Activated CD4-positive, alpha-beta T cell treated with anti-CD3 and anti-CD28 coated beads, Interleukin-2, amount 50 U/mL, for 16 hours (primary cell): ENCODE data around the gene VSIG10L.

Experiments
- DNase-seq: peaks from one replicate; pipeline ENCODE4 v3.0.0-alpha.2; 2020

Gene VSIG10L

DNA sequence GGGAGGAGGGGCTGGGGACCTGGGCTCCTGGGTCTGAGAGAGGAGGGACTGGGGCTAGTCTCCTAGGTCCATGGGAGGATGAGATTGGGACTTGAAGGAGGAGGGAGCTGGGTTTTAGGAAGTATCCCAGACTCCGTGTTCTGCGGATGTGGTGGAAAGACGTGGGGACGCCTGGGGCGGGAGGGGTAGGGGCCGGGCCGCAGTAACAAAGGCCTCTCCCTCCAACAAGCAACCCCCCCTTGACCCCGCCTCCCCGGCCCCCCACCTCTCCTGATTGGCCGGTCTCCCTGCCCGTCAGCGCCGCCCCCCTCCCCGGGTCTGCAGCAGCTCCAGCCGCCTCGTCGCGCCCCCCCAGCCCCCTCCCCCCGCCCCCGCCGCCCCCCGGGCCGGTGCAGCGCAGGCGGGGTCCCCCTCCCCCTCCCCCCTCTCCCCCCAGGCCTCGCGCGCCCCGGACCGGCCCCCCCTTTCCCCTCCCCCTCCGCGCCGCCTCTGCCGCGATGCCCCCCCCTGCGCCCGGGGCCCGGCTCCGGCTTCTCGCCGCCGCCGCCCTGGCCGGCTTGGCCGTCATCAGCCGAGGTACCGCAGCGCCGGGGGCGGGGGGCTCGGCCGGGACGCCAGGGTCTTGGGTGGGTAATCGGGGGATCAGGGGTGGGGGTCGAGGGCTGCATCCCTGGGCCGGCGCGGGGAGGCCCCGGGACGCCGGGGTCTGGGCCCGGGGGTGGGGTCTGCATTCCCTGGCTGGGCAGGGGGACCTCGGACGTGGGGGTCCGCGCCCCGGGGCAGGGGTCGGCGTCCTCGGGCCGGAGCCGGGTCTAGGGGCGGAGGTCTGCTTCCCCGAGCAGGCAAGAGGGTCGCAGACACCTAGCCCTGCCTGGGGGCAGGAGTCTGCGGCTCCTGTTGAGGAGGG, 30.3 kb downstream of the VSIG10L start, which contains the start of gene IGLON5:
IGLON5 (plus strand) TSS at position 294 of the 907 bp plus-strand sequence; CDS start at position 498, 204 bp downstream.
- no peak for DNase-seq

DNA sequence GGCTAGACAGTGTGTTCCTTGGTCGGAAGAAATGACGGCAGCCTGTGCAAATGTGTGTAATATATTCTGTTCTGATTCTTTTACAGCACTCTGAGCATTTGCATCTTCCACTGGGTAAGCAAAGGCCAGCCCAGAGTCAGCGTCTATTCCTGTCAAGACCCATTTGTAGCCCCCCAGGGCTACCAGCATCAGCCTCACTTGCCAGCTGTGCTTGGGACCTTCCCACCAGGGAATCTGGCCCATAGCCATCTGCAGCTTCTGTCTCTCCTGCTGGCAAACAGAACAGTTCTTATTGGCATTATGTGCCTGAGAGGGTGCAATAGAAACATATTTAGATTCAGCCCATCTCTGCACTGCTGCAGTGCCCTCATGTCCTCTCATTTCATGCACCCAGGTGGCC, 36.5 kb downstream of the VSIG10L start:
- no peak for DNase-seq

DNA sequence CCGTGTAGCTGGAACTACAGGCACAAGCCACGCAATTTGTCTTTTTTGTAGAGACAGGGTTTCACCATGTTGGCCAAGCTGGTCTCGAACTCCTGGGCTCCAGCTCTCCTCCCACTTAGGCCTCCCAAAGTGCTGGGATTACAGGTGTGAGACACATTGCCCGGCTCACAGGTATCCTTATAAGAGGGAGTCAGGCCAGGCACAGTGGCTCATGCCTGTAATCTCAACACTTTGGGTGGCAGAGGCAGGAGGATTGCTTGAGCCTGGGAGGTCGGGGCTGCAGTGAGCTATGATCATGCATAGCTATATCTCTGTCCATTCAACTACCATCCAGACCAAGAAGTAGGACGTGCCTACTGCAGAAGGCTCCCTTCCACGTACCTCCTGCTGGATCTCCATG, 40.7 kb downstream of the VSIG10L start:
- no peak for DNase-seq

DNA sequence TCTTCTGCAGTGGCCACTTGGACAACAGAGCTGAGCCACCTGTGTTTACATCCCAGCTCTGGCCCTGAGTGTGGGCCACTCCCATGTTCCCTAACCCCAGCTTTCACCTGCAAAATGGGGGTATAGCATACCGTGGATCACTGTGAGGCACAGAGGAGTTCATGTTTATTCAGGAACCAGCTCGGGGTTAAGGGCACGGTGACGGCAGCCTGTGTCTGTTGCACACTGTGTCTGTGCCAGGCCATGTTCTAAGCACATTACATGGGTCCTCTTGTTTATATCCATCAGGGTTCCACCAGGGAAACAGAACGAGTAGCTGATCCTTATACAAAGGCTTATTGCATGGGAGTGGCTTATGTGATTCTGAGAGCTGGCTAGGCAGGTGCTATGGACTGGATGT, 44.5 kb downstream of the VSIG10L start:
- DNase-seq = no peak

DNA sequence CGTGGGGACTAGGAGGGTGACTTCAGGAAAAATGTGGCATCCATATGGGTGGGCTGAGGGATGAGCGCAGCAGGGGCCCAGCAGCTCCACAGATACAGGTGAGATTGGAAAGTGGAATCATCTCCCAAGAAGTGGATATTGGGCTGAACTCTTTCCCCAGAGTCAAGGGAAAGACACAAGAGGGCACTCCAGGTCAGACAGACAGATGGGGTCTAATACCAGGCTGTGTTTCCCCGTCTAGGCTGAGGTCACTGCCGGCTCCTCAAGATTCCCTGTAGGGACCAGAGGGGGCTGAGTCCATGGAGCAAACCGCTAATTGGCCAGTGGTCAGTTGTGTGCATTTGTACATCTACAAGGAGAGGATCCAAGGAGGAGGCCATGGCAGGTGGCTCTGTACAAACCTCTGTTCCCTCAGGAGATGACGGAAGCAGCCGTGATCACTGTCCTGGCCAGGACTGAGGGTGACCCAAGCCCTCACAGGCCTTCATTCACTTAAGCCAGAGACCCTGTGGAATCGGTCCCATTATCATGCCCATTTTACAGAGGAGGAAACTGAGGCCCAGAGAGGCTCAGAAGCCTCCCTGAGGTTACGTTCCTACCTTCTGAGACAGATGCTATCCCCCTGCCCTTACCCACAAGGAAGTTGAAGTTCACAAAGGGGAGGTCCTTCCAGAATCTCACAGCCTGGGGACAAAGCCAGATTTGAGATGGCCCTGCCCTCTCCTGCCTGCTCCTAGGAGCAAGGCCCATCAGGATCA, 45.4 kb downstream of the VSIG10L start:
- DNase-seq = no peak

DNA sequence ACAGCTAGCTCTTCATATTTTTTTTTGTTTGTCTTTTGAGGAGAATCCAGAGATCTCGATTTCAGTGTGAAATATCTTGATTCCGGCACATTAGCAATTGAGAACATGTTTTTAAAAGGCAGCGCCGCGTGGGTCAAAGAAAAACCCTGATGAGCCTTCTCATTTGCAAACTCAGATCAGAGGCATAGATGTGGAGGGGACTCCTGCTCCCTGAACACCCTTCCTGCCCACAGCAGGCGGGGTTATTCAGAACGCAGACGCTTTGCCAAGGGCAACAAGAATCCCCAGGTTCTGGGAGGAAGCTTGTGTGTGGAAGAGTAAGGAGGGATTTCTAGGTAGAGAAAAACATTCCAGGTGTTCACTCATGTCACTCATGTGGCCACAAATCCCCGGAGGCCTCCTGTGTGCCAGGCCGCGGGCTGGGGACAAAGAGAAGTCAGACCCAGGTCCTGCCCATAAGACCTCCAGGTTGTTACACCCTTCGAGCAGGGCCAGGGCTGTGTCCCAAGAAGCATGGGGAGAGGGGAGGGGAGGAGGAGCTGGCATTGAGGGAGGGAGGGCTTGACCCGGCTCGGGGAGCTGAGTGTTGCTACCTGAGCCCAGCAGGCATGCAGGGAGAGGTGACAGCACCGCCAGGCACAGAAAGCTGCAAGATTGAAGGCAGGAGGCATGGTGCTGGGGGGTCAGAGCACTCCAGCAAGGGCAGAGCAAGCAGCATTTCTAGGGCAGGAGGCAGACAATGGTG, 46.4 kb downstream of the VSIG10L start:
- no peak for DNase-seq

DNA sequence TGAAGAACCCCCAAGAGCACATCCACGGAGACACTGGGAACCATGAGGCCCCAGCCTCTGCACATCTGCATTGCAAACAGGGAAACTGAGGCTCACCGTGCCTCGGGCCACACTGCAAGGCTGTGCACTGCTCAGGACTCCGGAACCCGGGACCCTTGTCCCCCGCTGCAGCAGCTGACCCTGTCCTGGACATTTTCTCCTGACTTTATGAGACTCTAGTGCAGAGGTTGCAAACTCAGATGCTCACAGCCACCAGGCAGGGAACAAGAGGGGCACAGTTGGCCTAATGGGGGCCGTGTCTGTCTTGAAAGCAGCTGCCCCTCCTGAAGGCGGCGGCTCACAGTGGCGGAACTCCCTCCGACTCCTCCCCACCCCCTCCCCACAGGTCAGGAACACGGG, 47.0 kb downstream of the VSIG10L start:
- no peak for DNase-seq

DNA sequence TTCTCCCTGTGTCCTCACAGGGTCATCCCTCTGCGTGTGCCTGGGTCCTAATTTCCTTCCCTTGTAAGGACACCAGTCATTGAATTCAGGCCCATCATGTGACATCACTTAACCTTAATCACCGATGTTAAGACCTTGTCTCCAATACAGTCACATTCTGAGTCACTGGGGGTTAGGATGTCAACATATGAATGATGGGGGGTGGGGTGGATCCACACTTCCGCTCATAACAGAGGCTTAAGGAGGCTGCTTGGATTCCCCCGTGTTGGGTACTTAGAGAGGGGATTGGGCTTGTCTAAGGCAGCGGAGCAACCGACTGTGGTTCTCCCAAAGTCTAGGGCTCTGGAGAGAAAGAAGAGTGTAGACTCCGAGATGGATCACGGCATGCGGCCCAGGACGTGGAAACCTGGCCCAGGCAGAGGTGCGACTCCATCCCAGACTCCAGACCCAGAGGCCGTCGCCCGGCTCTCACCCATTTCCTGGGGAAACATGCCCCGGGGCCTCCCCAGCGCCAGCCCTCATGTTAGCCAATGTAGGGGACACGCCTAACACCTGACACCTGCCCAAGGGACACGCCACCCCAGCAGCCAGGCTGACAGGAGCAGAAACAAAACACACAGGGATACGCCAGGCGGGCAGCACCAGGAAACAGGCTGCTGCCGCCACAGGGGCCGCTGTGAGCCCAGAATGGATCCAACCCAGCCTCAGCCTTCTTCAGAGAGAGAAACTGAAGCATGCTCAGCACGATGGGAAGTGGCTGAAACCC, 47.5 kb downstream of the VSIG10L start:
- DNase-seq = no peak

DNA sequence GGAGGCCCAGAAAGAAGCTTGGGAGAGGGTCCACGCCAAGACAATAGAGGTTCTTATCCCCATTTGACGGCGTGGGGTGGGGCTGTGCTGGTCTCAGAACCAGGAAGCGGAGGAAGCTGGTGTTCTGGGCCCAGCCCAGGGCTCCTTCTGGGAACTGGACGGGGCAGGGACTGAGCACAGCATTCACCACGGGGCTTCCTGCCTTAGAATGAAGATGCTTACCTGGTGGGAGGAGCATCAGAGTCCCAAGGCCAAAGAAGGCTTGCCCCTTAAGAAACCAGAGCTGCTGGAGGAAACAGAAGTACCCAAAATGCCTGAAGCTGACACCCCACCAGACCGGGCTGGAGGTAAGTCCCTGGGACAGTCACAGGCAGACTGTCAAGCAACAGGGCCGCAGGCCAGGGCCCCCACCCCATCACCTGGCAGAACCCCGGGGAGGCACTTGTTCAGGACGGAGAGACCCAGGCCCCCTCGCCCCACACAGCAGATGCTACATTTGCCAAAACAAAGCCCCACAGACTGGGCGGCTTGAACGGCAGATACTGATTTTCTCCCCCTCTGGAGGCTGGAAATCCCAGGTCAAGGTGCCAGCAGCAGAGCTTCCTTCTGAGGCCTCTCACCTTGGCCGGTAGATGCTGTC, 48.2 kb downstream of the VSIG10L start:
- DNase-seq = no peak

DNA sequence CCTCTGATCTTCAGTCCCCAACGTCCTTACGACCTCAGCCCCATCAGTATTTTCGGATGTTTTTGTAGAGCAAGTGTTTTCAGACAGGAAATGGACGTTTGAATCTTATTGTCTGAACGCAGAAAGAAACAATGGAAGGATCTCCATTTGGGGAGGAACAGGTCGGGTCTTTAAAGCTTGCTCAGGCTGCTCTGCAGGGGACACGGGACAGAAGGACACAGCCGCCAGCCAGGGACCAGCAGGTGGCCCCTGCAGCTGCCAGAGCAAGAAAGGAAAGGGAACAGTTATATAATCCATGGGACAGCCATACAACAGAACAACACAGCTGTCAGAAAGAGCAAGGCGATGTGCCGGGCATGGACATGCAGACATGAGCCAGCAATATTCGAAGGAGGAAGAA, 49.0 kb downstream of the VSIG10L start:
- DNase-seq = no peak

DNA sequence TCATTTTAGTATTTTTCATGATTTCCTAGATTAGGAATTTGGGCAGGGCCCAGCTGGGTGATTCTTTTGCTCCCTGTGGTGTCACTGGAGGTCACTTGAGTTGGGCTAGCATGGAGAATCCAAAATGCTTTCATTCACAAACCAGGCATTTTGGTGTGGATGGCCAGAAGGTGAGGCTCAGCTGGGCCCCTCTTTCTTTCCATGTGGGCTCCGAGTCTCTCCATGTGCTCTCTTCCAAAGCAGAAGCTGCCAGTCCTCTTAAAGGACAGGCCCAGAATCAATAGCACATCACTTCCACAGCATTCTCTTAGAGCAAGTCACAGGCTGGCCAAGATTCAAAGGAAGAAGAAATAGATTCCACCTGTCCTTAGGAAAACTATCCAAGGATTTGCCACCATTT, 52.3 kb downstream of the VSIG10L start:
- DNase-seq = no peak

DNA sequence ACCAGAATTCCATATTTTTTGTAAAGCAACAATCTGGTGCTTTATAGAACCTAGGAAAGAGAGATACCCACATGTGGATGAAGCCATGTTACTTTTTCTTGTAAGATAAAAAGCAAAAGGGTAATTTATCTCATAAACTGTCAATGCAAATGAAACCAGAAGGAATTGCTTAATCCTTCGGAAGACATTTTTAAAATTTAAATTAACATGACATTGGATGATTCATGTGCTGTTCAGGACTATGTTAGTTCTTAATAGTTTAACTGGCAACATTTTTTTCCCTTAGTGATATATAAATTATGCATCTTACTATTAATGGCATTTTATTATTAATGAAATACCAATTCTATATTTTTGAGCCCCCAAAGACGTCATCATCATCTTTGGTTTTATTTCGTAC, 56.3 kb downstream of the VSIG10L start:
- no peak for DNase-seq

DNA sequence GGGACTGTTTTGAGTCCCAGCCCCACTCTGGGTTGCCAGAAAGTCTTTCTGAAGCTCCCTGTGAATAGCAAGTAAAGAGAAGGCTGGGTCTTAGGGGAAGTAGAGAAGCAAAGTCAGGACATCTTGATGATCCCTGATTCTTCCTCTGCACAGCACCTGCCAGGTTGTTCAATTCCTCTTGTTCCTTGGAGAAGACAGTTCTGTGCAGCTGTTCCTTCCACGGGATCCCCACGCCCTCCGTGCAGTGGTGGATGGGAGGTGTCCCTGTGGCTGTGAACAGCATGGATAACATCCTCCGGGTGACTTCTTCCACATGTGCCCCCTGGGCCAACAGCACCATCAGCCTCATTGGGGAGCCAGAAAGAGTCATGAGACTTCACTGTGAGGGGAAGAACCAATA, 59.6 kb downstream of the VSIG10L start:
- DNase-seq = no peak
